ENCODE results near the gene GRID1.

GRID1 gene

GRCh38 chr10:85647741-85648140 lies 718.9 kb downstream of the GRID1 start:
- H3K27me3 Mint-ChIP-seq: peaks cover 4% of the 10 kb centered on the region
- ATAC-seq (ENCODE audit: low read depth) (no peak), DNase-seq (ENCODE audit: low spot score in 2 of 2) (no peak)
- no peaks in the 10 kb centered on the region for H3K36me3 Mint-ChIP-seq
- no peak overlapping the region for H3K4me3 Mint-ChIP-seq
- H3K4me1 Mint-ChIP-seq: no peaks in the 10 kb centered on the region
- H3K9me3 Mint-ChIP-seq: no peaks in the 10 kb centered on the region
- no peak overlapping the region for H3K27ac Mint-ChIP-seq

GRCh38 chr10:85645926-85646711 lies 720.5 kb downstream of the GRID1 start:
- DNase-seq (ENCODE audit: low spot score in 2 of 2): no peak
- no peaks in the 10 kb centered on the region for H3K36me3 Mint-ChIP-seq
- no peaks in the 10 kb centered on the region for H3K9me3 Mint-ChIP-seq
- no peak overlapping the region for H3K4me3 Mint-ChIP-seq
- H3K4me1 Mint-ChIP-seq: no peaks in the 10 kb centered on the region
- no peak overlapping the region for H3K27ac Mint-ChIP-seq
- H3K27me3 Mint-ChIP-seq: peaks cover 4% of the 10 kb centered on the region
- no peak for ATAC-seq (ENCODE audit: low read depth)

- Mint-ChIP-seq H3K36me3 (no peaks in the 10 kb centered on the region), H3K4me1 (no peaks in the 10 kb centered on the region), H3K9me3 (no peaks in the 10 kb centered on the region), H3K27ac (no peak overlapping the region), H3K4me3 (no peak overlapping the region), H3K27me3 (peaks cover 4% of the 10 kb centered on the region)
- ATAC-seq (ENCODE audit: low read depth) (no peak), DNase-seq (ENCODE audit: low spot score in 2 of 2) (no peak)
Measured at GRCh38 chr10:85645053-85645452, 721.5 kb downstream of the GRID1 start.

GRCh38 chr10:85643845-85644525 lies 722.6 kb downstream of the GRID1 start:
- Mint-ChIP-seq H3K27ac (no peak overlapping the region), H3K4me1 (no peaks in the 10 kb centered on the region), H3K36me3 (no peaks in the 10 kb centered on the region), H3K4me3 (no peak overlapping the region), H3K9me3 (no peaks in the 10 kb centered on the region), H3K27me3 (peaks cover 4% of the 10 kb centered on the region)
- DNase-seq (ENCODE audit: low spot score in 2 of 2) (no peak), ATAC-seq (ENCODE audit: low read depth) (no peak)

- DNase-seq (ENCODE audit: low spot score in 2 of 2): no peak
- Mint-ChIP-seq H3K27ac (no peak overlapping the region), H3K4me1 (no peaks in the 10 kb centered on the region), H3K27me3 (peaks cover under 1% of the 10 kb centered on the region), H3K9me3 (no peaks in the 10 kb centered on the region), H3K4me3 (no peak overlapping the region), H3K36me3 (no peaks in the 10 kb centered on the region)
- ATAC-seq (ENCODE audit: low read depth): no peak
Measured at GRCh38 chr10:85643171-85643844, 723.3 kb downstream of the GRID1 start.

- Mint-ChIP-seq H3K36me3 (no peaks in the 10 kb centered on the region), H3K27ac (no peak overlapping the region), H3K4me3 (no peak overlapping the region), H3K27me3 (no peaks in the 10 kb centered on the region), H3K9me3 (no peaks in the 10 kb centered on the region), H3K4me1 (no peaks in the 10 kb centered on the region)
- ATAC-seq (ENCODE audit: low read depth) (no peak), DNase-seq (ENCODE audit: low spot score in 2 of 2) (no peak)
Measured at GRCh38 chr10:85642421-85643170, 724.0 kb downstream of the GRID1 start.

GRCh38 chr10:85642082-85642420 lies 724.5 kb downstream of the GRID1 start:
- H3K9me3 Mint-ChIP-seq: no peaks in the 10 kb centered on the region
- ATAC-seq (ENCODE audit: low read depth) (no peak), DNase-seq (ENCODE audit: low spot score in 2 of 2) (no peak)
- no peak overlapping the region for H3K27ac Mint-ChIP-seq
- H3K4me3 Mint-ChIP-seq: no peak overlapping the region
- H3K27me3 Mint-ChIP-seq: no peaks in the 10 kb centered on the region
- no peaks in the 10 kb centered on the region for H3K4me1 Mint-ChIP-seq
- H3K36me3 Mint-ChIP-seq: no peaks in the 10 kb centered on the region

GRCh38 chr10:85641479-85642009 lies 725.1 kb downstream of the GRID1 start:
- H3K4me3 Mint-ChIP-seq: no peak overlapping the region
- no peak overlapping the region for H3K27ac Mint-ChIP-seq
- no peak for DNase-seq (ENCODE audit: low spot score in 2 of 2)
- no peak for ATAC-seq (ENCODE audit: low read depth)
- H3K4me1 Mint-ChIP-seq: no peaks in the 10 kb centered on the region
- H3K36me3 Mint-ChIP-seq: no peaks in the 10 kb centered on the region
- no peaks in the 10 kb centered on the region for H3K27me3 Mint-ChIP-seq
- no peaks in the 10 kb centered on the region for H3K9me3 Mint-ChIP-seq

- no peaks in the 10 kb centered on the region for H3K9me3 Mint-ChIP-seq
- no peak for DNase-seq (ENCODE audit: low spot score in 2 of 2)
- no peaks in the 10 kb centered on the region for H3K36me3 Mint-ChIP-seq
- no peak for ATAC-seq (ENCODE audit: low read depth)
- no peak overlapping the region for H3K4me3 Mint-ChIP-seq
- peaks cover 2% of the 10 kb centered on the region for H3K27me3 Mint-ChIP-seq
- H3K27ac Mint-ChIP-seq: no peak overlapping the region
- peaks cover 4% of the 10 kb centered on the region for H3K4me1 Mint-ChIP-seq
Measured at GRCh38 chr10:85638797-85639196, 727.8 kb downstream of the GRID1 start.

GRCh38 chr10:85635650-85636049 lies 730.9 kb downstream of the GRID1 start:
- H3K9me3 Mint-ChIP-seq: no peaks in the 10 kb centered on the region
- ATAC-seq (ENCODE audit: low read depth) (no peak), DNase-seq (ENCODE audit: low spot score in 2 of 2) (no peak)
- H3K27ac Mint-ChIP-seq: peak overlapping the region; percentile 47
- H3K27me3 Mint-ChIP-seq: peaks cover 2% of the 10 kb centered on the region
- H3K36me3 Mint-ChIP-seq: no peaks in the 10 kb centered on the region
- peaks cover 4% of the 10 kb centered on the region for H3K4me1 Mint-ChIP-seq
- no peak overlapping the region for H3K4me3 Mint-ChIP-seq

- Mint-ChIP-seq H3K4me3 (no peak overlapping the region), H3K27ac (no peak overlapping the region), H3K4me1 (no peaks in the 10 kb centered on the region), H3K27me3 (peaks cover 4% of the 10 kb centered on the region), H3K36me3 (no peaks in the 10 kb centered on the region), H3K9me3 (no peaks in the 10 kb centered on the region)
- DNase-seq (ENCODE audit: low spot score in 2 of 2) (no peak), ATAC-seq (ENCODE audit: low read depth) (no peak)
Measured at GRCh38 chr10:85624511-85624910, 742.1 kb downstream of the GRID1 start.

- ATAC-seq (ENCODE audit: low read depth) (no peak), DNase-seq (ENCODE audit: low spot score in 2 of 2) (no peak)
- Mint-ChIP-seq H3K27ac (no peak overlapping the region), H3K4me1 (no peaks in the 10 kb centered on the region), H3K9me3 (no peaks in the 10 kb centered on the region), H3K27me3 (peaks cover 4% of the 10 kb centered on the region), H3K4me3 (no peak overlapping the region), H3K36me3 (no peaks in the 10 kb centered on the region)
Measured at GRCh38 chr10:85623758-85624157, 742.8 kb downstream of the GRID1 start.

- DNase-seq (ENCODE audit: low spot score in 2 of 2): no peak
- Mint-ChIP-seq H3K36me3 (no peaks in the 10 kb centered on the region), H3K27ac (no peak overlapping the region), H3K4me3 (no peak overlapping the region), H3K4me1 (no peaks in the 10 kb centered on the region), H3K9me3 (no peaks in the 10 kb centered on the region), H3K27me3 (peaks cover 4% of the 10 kb centered on the region)
- ATAC-seq (ENCODE audit: low read depth): no peak
Measured at GRCh38 chr10:85623342-85623741, 743.3 kb downstream of the GRID1 start.

GRCh38 chr10:85622425-85622824 lies 744.2 kb downstream of the GRID1 start:
- Mint-ChIP-seq H3K4me3 (no peak overlapping the region), H3K4me1 (no peaks in the 10 kb centered on the region), H3K9me3 (no peaks in the 10 kb centered on the region), H3K36me3 (no peaks in the 10 kb centered on the region), H3K27ac (no peak overlapping the region), H3K27me3 (peaks cover 7% of the 10 kb centered on the region)
- no peak for DNase-seq (ENCODE audit: low spot score in 2 of 2)
- ATAC-seq (ENCODE audit: low read depth): no peak
